ENCODE results near the gene SEMA5A. TPM values are rescaled to one million over a fixed set of nuclear protein-coding genes. Genes with fewer than 3 reads are reported as not detected.
A peak's percentile ranks its signal among the peaks of the same experiment; 100 is the strongest.

Gene SEMA5A
- total RNA-seq, 1 donor from 2014 or later: 0.51 TPM

DNA sequence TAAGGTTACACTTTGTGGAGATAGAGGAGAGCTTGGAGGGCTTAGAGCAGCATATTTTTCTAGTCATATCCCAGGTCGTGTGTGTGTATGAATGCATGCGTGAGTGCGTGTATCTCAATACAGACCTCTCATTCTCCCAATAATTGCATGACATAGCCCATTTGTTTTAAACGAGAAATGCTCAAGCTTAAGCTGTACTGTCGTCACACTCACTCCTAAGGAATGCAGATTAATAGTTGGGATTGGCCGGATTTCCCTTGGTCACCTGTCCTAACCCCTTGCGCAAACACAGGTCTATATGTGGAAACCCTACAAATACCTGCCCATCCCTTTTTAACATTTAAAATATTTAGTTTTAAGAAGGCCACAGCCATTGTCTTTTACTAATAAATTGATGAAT lies 165.8 kb downstream of the SEMA5A start:
- Mint-ChIP-seq H3K4me1 (ENCODE audit: low read depth, unreplicated experiment) (no peaks in the 10 kb centered on the region), H3K27me3 (ENCODE audit: unreplicated experiment) (no peaks in the 10 kb centered on the region), H3K36me3 (ENCODE audit: unreplicated experiment) (no peaks in the 10 kb centered on the region), H3K4me3 (ENCODE audit: unreplicated experiment) (no peak overlapping the region), H3K9me3 (ENCODE audit: unreplicated experiment) (peaks cover 1% of the 10 kb centered on the region), H3K27ac (ENCODE audit: unreplicated experiment) (no peak overlapping the region)
- no peak for DNase-seq
- TF ChIP-seq, protein P1, sequence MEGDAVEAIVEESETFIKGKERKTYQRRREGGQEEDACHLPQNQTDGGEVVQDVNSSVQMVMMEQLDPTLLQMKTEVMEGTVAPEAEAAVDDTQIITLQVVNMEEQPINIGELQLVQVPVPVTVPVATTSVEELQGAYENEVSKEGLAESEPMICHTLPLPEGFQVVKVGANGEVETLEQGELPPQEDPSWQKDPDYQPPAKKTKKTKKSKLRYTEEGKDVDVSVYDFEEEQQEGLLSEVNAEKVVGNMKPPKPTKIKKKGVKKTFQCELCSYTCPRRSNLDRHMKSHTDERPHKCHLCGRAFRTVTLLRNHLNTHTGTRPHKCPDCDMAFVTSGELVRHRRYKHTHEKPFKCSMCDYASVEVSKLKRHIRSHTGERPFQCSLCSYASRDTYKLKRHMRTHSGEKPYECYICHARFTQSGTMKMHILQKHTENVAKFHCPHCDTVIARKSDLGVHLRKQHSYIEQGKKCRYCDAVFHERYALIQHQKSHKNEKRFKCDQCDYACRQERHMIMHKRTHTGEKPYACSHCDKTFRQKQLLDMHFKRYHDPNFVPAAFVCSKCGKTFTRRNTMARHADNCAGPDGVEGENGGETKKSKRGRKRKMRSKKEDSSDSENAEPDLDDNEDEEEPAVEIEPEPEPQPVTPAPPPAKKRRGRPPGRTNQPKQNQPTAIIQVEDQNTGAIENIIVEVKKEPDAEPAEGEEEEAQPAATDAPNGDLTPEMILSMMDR (IDR thresholded peaks at IDR 0.05; ENCODE audit: partially characterized antibody, unreplicated experiment): no peak

DNA sequence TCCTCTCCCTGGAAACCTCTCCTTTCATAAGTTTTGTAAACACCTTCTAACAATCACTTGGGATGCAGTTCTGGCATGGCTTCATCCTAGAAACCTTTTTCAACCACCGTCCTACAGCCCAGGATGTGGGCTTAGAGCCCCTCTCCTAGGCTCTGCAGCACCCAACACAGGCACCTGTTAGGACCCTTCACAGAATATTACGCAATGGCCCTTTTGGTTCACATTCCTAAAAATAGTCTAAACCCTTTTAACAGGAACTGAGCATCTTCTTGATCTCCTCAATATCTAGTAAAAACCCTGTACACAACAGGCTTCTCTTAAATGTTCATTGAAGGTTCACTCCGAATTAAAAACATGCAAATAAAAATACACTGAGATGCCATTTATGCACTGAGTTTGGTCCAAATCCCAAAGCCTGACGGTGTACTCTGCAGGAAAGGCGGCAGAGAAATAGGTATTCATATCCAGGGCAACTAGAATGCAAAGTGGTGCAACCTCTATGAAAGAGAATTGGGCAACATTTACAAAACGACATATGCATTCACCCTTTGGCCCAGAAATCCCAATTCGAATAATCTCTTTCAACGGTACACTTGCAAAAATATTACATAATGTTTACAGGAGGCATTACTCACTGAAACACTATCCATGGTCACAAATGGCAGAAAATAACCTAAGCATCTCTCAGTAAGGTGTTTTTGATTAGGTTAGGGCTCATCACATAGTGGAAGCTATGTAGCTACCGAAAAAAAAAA lies 169.3 kb downstream of the SEMA5A start:
- Mint-ChIP-seq H3K27me3 (ENCODE audit: unreplicated experiment) (peaks cover 2% of the 10 kb centered on the region), H3K9me3 (ENCODE audit: unreplicated experiment) (peaks cover 1% of the 10 kb centered on the region), H3K27ac (ENCODE audit: unreplicated experiment) (peak overlapping the region; percentile 7), H3K4me3 (ENCODE audit: unreplicated experiment) (no peak overlapping the region), H3K36me3 (ENCODE audit: unreplicated experiment) (no peaks in the 10 kb centered on the region), H3K4me1 (ENCODE audit: low read depth, unreplicated experiment) (peaks cover 2% of the 10 kb centered on the region)
- TF ChIP-seq, protein P1 (IDR thresholded peaks at IDR 0.05; ENCODE audit: partially characterized antibody, unreplicated experiment): no peak
- DNase-seq: no peak

DNA sequence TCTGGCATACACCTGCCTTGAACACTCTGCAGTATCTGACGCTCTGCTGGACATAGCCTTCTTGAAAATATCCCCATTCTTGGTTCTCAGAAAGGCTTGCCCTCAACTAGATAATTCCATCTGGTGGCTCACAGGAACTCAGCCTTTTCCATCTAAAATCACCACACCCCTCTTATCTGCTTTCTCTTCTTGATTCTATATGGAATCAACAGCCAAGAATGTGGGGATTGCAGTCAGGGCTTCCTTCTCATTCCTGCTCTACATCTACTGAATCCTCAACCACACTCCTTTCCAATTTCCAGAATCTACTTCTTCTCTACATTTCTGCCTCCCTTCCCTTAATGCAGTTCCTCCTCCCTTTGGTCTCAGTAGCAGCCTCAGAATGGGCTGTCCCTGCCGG lies 170.1 kb downstream of the SEMA5A start:
- Mint-ChIP-seq H3K4me3 (ENCODE audit: unreplicated experiment) (no peak overlapping the region), H3K27ac (ENCODE audit: unreplicated experiment) (no peak overlapping the region), H3K27me3 (ENCODE audit: unreplicated experiment) (peaks cover 2% of the 10 kb centered on the region), H3K4me1 (ENCODE audit: low read depth, unreplicated experiment) (peaks cover 2% of the 10 kb centered on the region), H3K36me3 (ENCODE audit: unreplicated experiment) (no peaks in the 10 kb centered on the region), H3K9me3 (ENCODE audit: unreplicated experiment) (peaks cover 1% of the 10 kb centered on the region)
- no peak for DNase-seq
- TF ChIP-seq, protein P1 (IDR thresholded peaks at IDR 0.05; ENCODE audit: partially characterized antibody, unreplicated experiment): no peak

DNA sequence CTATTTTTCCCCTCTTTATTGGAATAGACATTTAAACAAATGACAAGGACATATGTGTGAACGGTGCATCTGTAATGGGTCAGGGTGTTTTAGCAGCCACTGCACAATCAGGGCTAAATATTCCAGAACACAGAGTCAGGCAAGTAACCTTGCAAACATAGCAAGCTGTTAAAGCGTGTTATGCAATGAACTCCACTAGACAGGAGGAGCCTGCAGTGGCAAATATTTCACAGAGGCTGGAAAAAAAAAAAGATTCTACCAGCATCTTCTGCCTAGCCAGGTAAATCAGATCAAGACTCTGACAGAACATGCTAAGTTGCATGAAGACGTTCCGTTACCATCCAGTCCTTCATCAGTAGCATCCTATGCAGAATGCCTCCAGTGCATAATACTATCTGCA lies 171.8 kb downstream of the SEMA5A start:
- DNase-seq: no peak
- Mint-ChIP-seq H3K27ac (ENCODE audit: unreplicated experiment) (no peak overlapping the region), H3K27me3 (ENCODE audit: unreplicated experiment) (peaks cover 2% of the 10 kb centered on the region), H3K4me1 (ENCODE audit: low read depth, unreplicated experiment) (peaks cover 2% of the 10 kb centered on the region), H3K4me3 (ENCODE audit: unreplicated experiment) (no peak overlapping the region), H3K9me3 (ENCODE audit: unreplicated experiment) (peaks cover 3% of the 10 kb centered on the region), H3K36me3 (ENCODE audit: unreplicated experiment) (no peaks in the 10 kb centered on the region)
- TF ChIP-seq, protein P1 (IDR thresholded peaks at IDR 0.05; ENCODE audit: partially characterized antibody, unreplicated experiment): no peak

DNA sequence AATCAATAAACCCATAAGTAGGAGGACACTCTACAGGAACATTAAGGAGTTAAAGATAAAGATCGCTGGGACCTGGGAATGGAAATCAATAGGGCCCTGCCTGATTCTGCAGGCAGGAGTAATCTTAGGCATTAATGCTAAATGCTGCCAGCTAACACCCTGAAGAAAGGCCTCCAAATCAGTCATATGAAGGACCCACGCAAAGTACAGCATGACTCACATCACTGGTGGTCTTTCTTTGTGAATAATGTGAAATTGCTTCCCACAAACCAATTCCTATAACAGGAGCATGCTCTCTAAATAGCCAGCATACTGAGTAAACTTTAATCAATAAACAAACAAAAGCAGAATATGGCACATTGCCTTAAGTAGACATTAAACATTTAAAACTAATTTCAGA lies 172.3 kb downstream of the SEMA5A start:
- Mint-ChIP-seq H3K27me3 (ENCODE audit: unreplicated experiment) (peaks cover 2% of the 10 kb centered on the region), H3K36me3 (ENCODE audit: unreplicated experiment) (no peaks in the 10 kb centered on the region), H3K9me3 (ENCODE audit: unreplicated experiment) (peaks cover 3% of the 10 kb centered on the region), H3K4me3 (ENCODE audit: unreplicated experiment) (no peak overlapping the region), H3K27ac (ENCODE audit: unreplicated experiment) (peak overlapping the region; percentile 6), H3K4me1 (ENCODE audit: low read depth, unreplicated experiment) (peaks cover 2% of the 10 kb centered on the region)
- no peak for DNase-seq
- TF ChIP-seq, protein P1 (IDR thresholded peaks at IDR 0.05; ENCODE audit: partially characterized antibody, unreplicated experiment): no peak
